Measurements from ENCODE around the gene TRIML2. TPM values are rescaled to one million over a fixed set of nuclear protein-coding genes. Genes with fewer than 3 reads are reported as not detected.

The TRIML2 gene
- total RNA-seq (2014; rRNA removed; shearing (Covaris generic); ENCODE audit: low replicate concordance): not detected in 2 replicates

DNA sequence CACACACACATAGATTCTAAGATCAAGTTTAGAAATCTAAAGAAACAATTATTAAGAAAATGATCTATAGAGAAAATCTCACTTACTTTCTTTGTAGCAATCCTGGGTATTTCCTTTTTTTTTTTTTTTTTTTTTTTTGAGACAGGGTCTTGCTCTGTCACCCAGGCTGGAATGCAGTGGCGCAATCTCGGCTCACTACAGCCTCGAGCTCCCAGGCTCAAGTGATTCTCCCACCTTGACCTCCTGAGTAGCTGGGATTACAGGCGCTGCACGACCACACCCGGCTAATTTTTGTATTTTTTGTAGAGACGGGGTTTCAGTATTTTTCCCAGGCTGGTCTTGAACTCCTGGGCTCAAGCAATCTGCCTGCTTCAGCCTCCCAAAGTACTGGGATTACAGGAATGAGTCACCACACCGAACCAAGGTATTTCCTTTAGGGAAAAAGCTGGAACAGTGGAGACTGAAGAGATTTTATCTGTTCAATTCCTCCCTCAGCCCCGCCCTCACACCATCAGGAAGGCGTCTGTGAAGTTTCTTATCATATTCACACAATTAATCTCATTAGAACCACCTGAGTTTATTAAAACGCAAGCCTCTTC, at the start of gene TRIML2:
Gene TRIML2, minus strand, starts transcription at position 447 of the 599 bp plus-strand sequence. CDS start 4,235 bp downstream, outside the sequence.
- no peaks in the 10 kb centered on the region for H3K36me3 ChIP-seq (ENCODE audit: insufficient read depth, low read length)
- no peaks in the 10 kb centered on the region for H3K79me2 ChIP-seq (ENCODE audit: low read length)
- H3K9me2 ChIP-seq (replicated peaks; ENCODE audit: insufficient read depth, low read length): no peaks in the 10 kb centered on the region
- H2AFZ ChIP-seq (ENCODE audit: low read length): no peak within 1 kb of the TSS
- H3K4me2 ChIP-seq (ENCODE audit: low read depth, low read length, poor library complexity, severe bottlenecking): no peak within 1 kb of the TSS
- H3K4me1 ChIP-seq (ENCODE audit: low read length): no peaks in the 10 kb centered on the region
- H3K4me3 ChIP-seq (ENCODE audit: low read length): no peak within 1 kb of the TSS
- no peak within 1 kb of the TSS for H3K27ac ChIP-seq (ENCODE audit: low read length)
- DNase-seq: no peak
- no peaks in the 10 kb centered on the region for H3K27me3 ChIP-seq (ENCODE audit: low read length)
- no peak within 1 kb of the TSS for H3K9ac ChIP-seq (ENCODE audit: low read length)
- no peaks in the 10 kb centered on the region for H3K9me3 ChIP-seq (ENCODE audit: low read length)
- no peaks in the 10 kb centered on the region for H4K20me1 ChIP-seq (ENCODE audit: insufficient read depth, low read depth, low read length)

GRCh38 chr4:188158336-188158735, 48.9 kb upstream of the TRIML2 start:
- Histone ChIP-seq H3K27ac (ENCODE audit: low read length) (no peak overlapping the region), H3K4me2 (ENCODE audit: low read depth, low read length, poor library complexity, severe bottlenecking) (no peak overlapping the region), H3K9me3 (ENCODE audit: low read length) (no peaks in the 10 kb centered on the region), H3K9ac (ENCODE audit: low read length) (no peak overlapping the region), H4K20me1 (ENCODE audit: insufficient read depth, low read depth, low read length) (no peaks in the 10 kb centered on the region), H3K9me2 (replicated peaks; ENCODE audit: insufficient read depth, low read length) (no peaks in the 10 kb centered on the region), H3K79me2 (ENCODE audit: low read length) (no peaks in the 10 kb centered on the region), H2AFZ (ENCODE audit: low read length) (no peak overlapping the region), H3K36me3 (ENCODE audit: insufficient read depth, low read length) (no peaks in the 10 kb centered on the region), H3K27me3 (ENCODE audit: low read length) (no peaks in the 10 kb centered on the region), H3K4me3 (ENCODE audit: low read length) (no peak overlapping the region), H3K4me1 (ENCODE audit: low read length) (no peaks in the 10 kb centered on the region)
- DNase-seq: no peak

GRCh38 chr4:188154668-188155405, 45.4 kb upstream of the TRIML2 start:
- Histone ChIP-seq H2AFZ (ENCODE audit: low read length) (no peak overlapping the region), H3K9me3 (ENCODE audit: low read length) (no peaks in the 10 kb centered on the region), H3K9ac (ENCODE audit: low read length) (no peak overlapping the region), H3K79me2 (ENCODE audit: low read length) (no peaks in the 10 kb centered on the region), H3K36me3 (ENCODE audit: insufficient read depth, low read length) (no peaks in the 10 kb centered on the region), H4K20me1 (ENCODE audit: insufficient read depth, low read depth, low read length) (no peaks in the 10 kb centered on the region), H3K4me1 (ENCODE audit: low read length) (no peaks in the 10 kb centered on the region), H3K27ac (ENCODE audit: low read length) (no peak overlapping the region), H3K9me2 (replicated peaks; ENCODE audit: insufficient read depth, low read length) (no peaks in the 10 kb centered on the region), H3K4me2 (ENCODE audit: low read depth, low read length, poor library complexity, severe bottlenecking) (no peak overlapping the region), H3K27me3 (ENCODE audit: low read length) (no peaks in the 10 kb centered on the region), H3K4me3 (ENCODE audit: low read length) (no peak overlapping the region)
- no peak for DNase-seq

GRCh38 chr4:188147776-188148175, 38.4 kb upstream of the TRIML2 start:
- no peak overlapping the region for H3K9ac ChIP-seq (ENCODE audit: low read length)
- no peaks in the 10 kb centered on the region for H3K27me3 ChIP-seq (ENCODE audit: low read length)
- no peaks in the 10 kb centered on the region for H3K79me2 ChIP-seq (ENCODE audit: low read length)
- H3K27ac ChIP-seq (ENCODE audit: low read length): no peak overlapping the region
- H3K9me2 ChIP-seq (replicated peaks; ENCODE audit: insufficient read depth, low read length): no peaks in the 10 kb centered on the region
- no peak for DNase-seq
- no peaks in the 10 kb centered on the region for H4K20me1 ChIP-seq (ENCODE audit: insufficient read depth, low read depth, low read length)
- H3K4me2 ChIP-seq (ENCODE audit: low read depth, low read length, poor library complexity, severe bottlenecking): no peak overlapping the region
- H3K36me3 ChIP-seq (ENCODE audit: insufficient read depth, low read length): no peaks in the 10 kb centered on the region
- no peaks in the 10 kb centered on the region for H3K9me3 ChIP-seq (ENCODE audit: low read length)
- no peaks in the 10 kb centered on the region for H3K4me1 ChIP-seq (ENCODE audit: low read length)
- H3K4me3 ChIP-seq (ENCODE audit: low read length): no peak overlapping the region
- no peak overlapping the region for H2AFZ ChIP-seq (ENCODE audit: low read length)

GRCh38 chr4:188147176-188147575, 37.8 kb upstream of the TRIML2 start:
- H3K27me3 ChIP-seq (ENCODE audit: low read length): no peaks in the 10 kb centered on the region
- no peak overlapping the region for H3K27ac ChIP-seq (ENCODE audit: low read length)
- no peaks in the 10 kb centered on the region for H3K79me2 ChIP-seq (ENCODE audit: low read length)
- no peaks in the 10 kb centered on the region for H3K36me3 ChIP-seq (ENCODE audit: insufficient read depth, low read length)
- no peaks in the 10 kb centered on the region for H3K4me1 ChIP-seq (ENCODE audit: low read length)
- H3K4me3 ChIP-seq (ENCODE audit: low read length): no peak overlapping the region
- H3K9me3 ChIP-seq (ENCODE audit: low read length): no peaks in the 10 kb centered on the region
- H3K9me2 ChIP-seq (replicated peaks; ENCODE audit: insufficient read depth, low read length): no peaks in the 10 kb centered on the region
- no peak overlapping the region for H2AFZ ChIP-seq (ENCODE audit: low read length)
- DNase-seq: no peak
- no peak overlapping the region for H3K9ac ChIP-seq (ENCODE audit: low read length)
- H3K4me2 ChIP-seq (ENCODE audit: low read depth, low read length, poor library complexity, severe bottlenecking): no peak overlapping the region
- no peaks in the 10 kb centered on the region for H4K20me1 ChIP-seq (ENCODE audit: insufficient read depth, low read depth, low read length)

GRCh38 chr4:188146618-188147017, 37.2 kb upstream of the TRIML2 start:
- Histone ChIP-seq H3K4me3 (ENCODE audit: low read length) (no peak overlapping the region), H2AFZ (ENCODE audit: low read length) (no peak overlapping the region), H3K27ac (ENCODE audit: low read length) (no peak overlapping the region), H3K4me1 (ENCODE audit: low read length) (no peaks in the 10 kb centered on the region), H3K27me3 (ENCODE audit: low read length) (no peaks in the 10 kb centered on the region), H4K20me1 (ENCODE audit: insufficient read depth, low read depth, low read length) (no peaks in the 10 kb centered on the region), H3K79me2 (ENCODE audit: low read length) (no peaks in the 10 kb centered on the region), H3K9me2 (replicated peaks; ENCODE audit: insufficient read depth, low read length) (no peaks in the 10 kb centered on the region), H3K4me2 (ENCODE audit: low read depth, low read length, poor library complexity, severe bottlenecking) (no peak overlapping the region), H3K9me3 (ENCODE audit: low read length) (no peaks in the 10 kb centered on the region), H3K36me3 (ENCODE audit: insufficient read depth, low read length) (no peaks in the 10 kb centered on the region), H3K9ac (ENCODE audit: low read length) (no peak overlapping the region)
- DNase-seq: no peak

DNA sequence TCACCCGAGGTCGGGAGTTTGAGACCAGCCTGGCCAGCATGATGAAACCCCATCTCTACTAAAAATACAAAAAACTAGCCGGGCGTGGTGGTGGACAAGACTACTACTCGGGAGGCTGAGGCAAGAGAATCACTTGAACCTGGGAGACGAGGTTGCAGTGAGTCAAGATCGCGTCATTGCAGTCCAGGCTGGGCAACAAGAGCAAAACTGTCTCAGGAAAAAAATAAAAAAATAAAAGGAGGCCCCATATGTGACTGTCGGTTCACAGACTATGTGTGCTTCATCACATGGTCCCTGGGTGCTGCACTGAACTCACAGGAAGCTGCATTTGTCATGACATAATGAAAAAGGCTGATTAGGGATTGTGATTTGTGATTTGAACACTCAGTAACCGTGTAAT, 36.2 kb upstream of the TRIML2 start:
- Histone ChIP-seq H3K36me3 (ENCODE audit: insufficient read depth, low read length) (no peaks in the 10 kb centered on the region), H3K4me3 (ENCODE audit: low read length) (no peak overlapping the region), H3K4me1 (ENCODE audit: low read length) (no peaks in the 10 kb centered on the region), H2AFZ (ENCODE audit: low read length) (no peak overlapping the region), H3K9me3 (ENCODE audit: low read length) (no peaks in the 10 kb centered on the region), H3K9ac (ENCODE audit: low read length) (no peak overlapping the region), H3K9me2 (replicated peaks; ENCODE audit: insufficient read depth, low read length) (no peaks in the 10 kb centered on the region), H3K27ac (ENCODE audit: low read length) (no peak overlapping the region), H3K79me2 (ENCODE audit: low read length) (no peaks in the 10 kb centered on the region), H3K4me2 (ENCODE audit: low read depth, low read length, poor library complexity, severe bottlenecking) (no peak overlapping the region), H4K20me1 (ENCODE audit: insufficient read depth, low read depth, low read length) (no peaks in the 10 kb centered on the region), H3K27me3 (ENCODE audit: low read length) (no peaks in the 10 kb centered on the region)
- DNase-seq: no peak

GRCh38 chr4:188143731-188144130, 34.3 kb upstream of the TRIML2 start:
- Histone ChIP-seq H3K27me3 (ENCODE audit: low read length) (no peaks in the 10 kb centered on the region), H4K20me1 (ENCODE audit: insufficient read depth, low read depth, low read length) (no peaks in the 10 kb centered on the region), H3K4me3 (ENCODE audit: low read length) (no peak overlapping the region), H3K9me2 (replicated peaks; ENCODE audit: insufficient read depth, low read length) (no peaks in the 10 kb centered on the region), H3K79me2 (ENCODE audit: low read length) (no peaks in the 10 kb centered on the region), H3K27ac (ENCODE audit: low read length) (no peak overlapping the region), H3K36me3 (ENCODE audit: insufficient read depth, low read length) (no peaks in the 10 kb centered on the region), H3K9ac (ENCODE audit: low read length) (no peak overlapping the region), H2AFZ (ENCODE audit: low read length) (no peak overlapping the region), H3K9me3 (ENCODE audit: low read length) (no peaks in the 10 kb centered on the region), H3K4me1 (ENCODE audit: low read length) (no peaks in the 10 kb centered on the region), H3K4me2 (ENCODE audit: low read depth, low read length, poor library complexity, severe bottlenecking) (no peak overlapping the region)
- DNase-seq: no peak
